ENCODE results near the gene ATP2A2. TPM values are rescaled to one million over a fixed set of nuclear protein-coding genes. Genes with fewer than 3 reads are reported as not detected.

ATP2A2 gene
- total and polyA plus RNA-seq, 12 donors: 20.8 to 312 (median 121) TPM

DNA sequence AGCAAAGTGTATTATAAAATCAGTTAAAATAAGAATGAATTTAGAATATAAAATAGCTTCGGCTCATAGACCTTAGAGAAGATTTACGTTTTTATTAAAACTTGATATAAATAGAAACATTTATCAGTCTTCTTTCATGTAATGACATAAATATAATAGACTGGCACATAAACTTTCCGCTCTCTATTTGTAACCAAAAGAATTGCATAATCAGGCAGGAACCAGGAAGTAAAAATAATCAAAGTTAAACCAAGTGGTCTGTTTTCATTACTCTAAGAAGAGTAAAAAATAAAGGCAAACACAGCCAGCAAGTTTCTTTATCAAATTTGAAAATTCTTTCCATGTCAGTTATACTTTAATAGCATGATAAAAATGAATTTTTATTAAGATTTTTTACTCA, 46.3 kb upstream of the ATP2A2 start:
- TF ChIP-seq, protein P1, sequence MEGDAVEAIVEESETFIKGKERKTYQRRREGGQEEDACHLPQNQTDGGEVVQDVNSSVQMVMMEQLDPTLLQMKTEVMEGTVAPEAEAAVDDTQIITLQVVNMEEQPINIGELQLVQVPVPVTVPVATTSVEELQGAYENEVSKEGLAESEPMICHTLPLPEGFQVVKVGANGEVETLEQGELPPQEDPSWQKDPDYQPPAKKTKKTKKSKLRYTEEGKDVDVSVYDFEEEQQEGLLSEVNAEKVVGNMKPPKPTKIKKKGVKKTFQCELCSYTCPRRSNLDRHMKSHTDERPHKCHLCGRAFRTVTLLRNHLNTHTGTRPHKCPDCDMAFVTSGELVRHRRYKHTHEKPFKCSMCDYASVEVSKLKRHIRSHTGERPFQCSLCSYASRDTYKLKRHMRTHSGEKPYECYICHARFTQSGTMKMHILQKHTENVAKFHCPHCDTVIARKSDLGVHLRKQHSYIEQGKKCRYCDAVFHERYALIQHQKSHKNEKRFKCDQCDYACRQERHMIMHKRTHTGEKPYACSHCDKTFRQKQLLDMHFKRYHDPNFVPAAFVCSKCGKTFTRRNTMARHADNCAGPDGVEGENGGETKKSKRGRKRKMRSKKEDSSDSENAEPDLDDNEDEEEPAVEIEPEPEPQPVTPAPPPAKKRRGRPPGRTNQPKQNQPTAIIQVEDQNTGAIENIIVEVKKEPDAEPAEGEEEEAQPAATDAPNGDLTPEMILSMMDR (IDR thresholded peaks at IDR 0.05): no peak
- TF ChIP-seq POLR2A (IDR thresholded peaks at IDR 0.05): no peak
- H3K27ac ChIP-seq: peak overlapping the region in 3 of 5 donors; percentile 5 to 57 (median 49)
- intact Hi-C loops (cut with DNase I): no loop called here

DNA sequence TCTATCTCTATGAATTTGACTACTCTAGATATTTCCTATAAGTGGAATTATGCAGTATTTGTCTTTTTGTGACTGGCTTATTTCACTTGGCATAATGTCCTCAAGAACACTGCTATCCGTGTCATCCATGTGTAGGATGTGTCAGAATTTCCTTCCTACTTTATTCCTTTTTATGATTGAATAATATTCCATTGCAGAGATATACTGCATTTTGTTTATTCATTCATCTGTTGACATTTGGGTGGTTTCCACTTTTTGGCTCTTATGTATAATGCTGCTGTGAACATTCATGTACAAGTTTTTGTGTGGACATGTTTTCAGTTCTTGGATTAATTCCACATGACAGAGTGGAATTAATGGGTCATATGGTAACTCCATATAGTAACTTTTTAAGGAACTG, 45.7 kb upstream of the ATP2A2 start:
- no peak for DNase-seq
- WGBS, 4 donors: 64 to 79% (median 74%) methylated on average over 1 of the region's 1 CpG
- Histone ChIP-seq H3K9me3 (replicated peaks in 1 of 3) (no peaks in the 10 kb centered on the region), H3K4me3 (no peak overlapping the region), H3K27ac (peak overlapping the region in 2 of 5 donors; percentile 5 to 57), H3K27me3 (no peaks in the 10 kb centered on the region), H3K4me1 (replicated peaks in 1 of 2) (peaks cover 0 to 20% of the 10 kb centered on the region in 2 donors), H3K36me3 (replicated peaks in 1 of 2) (no peaks in the 10 kb centered on the region)
- TF ChIP-seq POLR2A (IDR thresholded peaks at IDR 0.05): no peak
- TF ChIP-seq, protein P1 (IDR thresholded peaks at IDR 0.05): no peak
- intact Hi-C loops (cut with DNase I): no loop called here

More for the DNA sequence above, 46.3 kb upstream of the ATP2A2 start:
- WGBS, 4 donors: 4 to 17% (median 9%) methylated on average over 3 of the region's 3 CpGs
- Histone ChIP-seq H3K4me3 (no peak overlapping the region), H3K4me1 (replicated peaks in 1 of 2) (peaks cover 0 to 20% of the 10 kb centered on the region in 2 donors), H3K27me3 (no peaks in the 10 kb centered on the region), H3K9me3 (replicated peaks in 1 of 3) (no peaks in the 10 kb centered on the region), H3K36me3 (replicated peaks in 1 of 2) (no peaks in the 10 kb centered on the region)
- no peak for DNase-seq

DNA sequence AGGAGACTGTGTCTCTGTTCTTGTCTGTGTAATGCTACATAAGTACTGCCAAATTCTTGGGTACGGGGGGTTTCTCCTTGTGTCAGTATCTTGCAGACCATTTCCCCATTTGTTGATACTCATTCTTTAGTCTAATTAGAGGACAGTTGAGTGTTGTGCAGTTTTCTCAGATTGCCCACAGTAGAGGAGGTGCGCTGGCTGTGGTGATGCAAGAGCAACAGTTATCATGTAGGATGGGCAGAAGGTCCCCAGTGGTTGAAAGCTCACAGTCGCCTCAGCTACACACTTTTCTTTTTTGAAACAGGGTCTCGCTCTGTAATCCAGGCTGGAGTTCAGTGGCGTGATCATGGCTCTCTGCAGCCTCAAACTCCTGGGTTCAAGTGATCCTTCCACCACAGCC, 37.8 kb upstream of the ATP2A2 start:
- intact Hi-C loops (cut with DNase I): no loop called here
- DNase-seq: peak in 1 of 7 donors; percentile 37

DNA sequence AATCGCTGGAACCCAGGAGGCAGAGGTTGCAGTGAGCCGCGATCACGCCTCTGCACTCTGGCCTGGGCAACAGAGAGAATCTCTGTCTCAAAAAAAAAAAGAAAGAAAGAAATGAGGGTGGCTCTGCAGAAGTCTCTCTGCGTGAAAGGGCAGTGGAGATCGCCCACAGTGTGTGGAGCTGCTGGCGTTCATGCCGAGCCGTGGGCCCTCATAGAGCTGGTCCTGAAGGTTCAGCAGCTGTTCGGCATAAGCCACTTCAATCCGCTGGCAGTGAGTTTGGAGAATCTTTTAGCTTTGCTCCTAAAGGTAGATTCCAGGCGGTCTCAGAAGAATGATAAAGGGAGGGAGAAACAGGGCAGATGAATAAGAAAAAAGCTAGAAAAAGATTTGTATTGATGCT, 36.7 kb upstream of the ATP2A2 start:
- Histone ChIP-seq H3K27me3 (no peaks in the 10 kb centered on the region), H3K4me3 (no peak overlapping the region), H3K27ac (no peak overlapping the region), H3K9me3 (replicated peaks in 1 of 3) (no peaks in the 10 kb centered on the region), H3K4me1 (replicated peaks in 1 of 2) (peaks cover 0 to 4% of the 10 kb centered on the region in 2 donors), H3K36me3 (replicated peaks in 1 of 2) (no peaks in the 10 kb centered on the region)
- 93 to 96% (median 95%) methylated on average over 12 of the region's 12 CpGs for WGBS, 4 donors
- DNase-seq: no peak
- TF ChIP-seq, protein P1 (IDR thresholded peaks at IDR 0.05): no peak
- no peak for TF ChIP-seq POLR2A (IDR thresholded peaks at IDR 0.05)
- intact Hi-C loops (cut with DNase I): no loop called here

More for the DNA sequence above, 37.8 kb upstream of the ATP2A2 start:
- H3K27me3 ChIP-seq: no peaks in the 10 kb centered on the region
- 91 to 94% (median 94%) methylated on average over 5 of the region's 5 CpGs for WGBS, 4 donors
- H3K36me3 ChIP-seq (replicated peaks in 1 of 2): no peaks in the 10 kb centered on the region
- H3K27ac ChIP-seq: no peak overlapping the region
- TF ChIP-seq POLR2A (IDR thresholded peaks at IDR 0.05): no peak
- TF ChIP-seq, protein P1 (IDR thresholded peaks at IDR 0.05): no peak
- H3K9me3 ChIP-seq (replicated peaks in 1 of 3): no peaks in the 10 kb centered on the region
- peaks cover 0 to 4% of the 10 kb centered on the region in 2 donors for H3K4me1 ChIP-seq (replicated peaks in 1 of 2)
- H3K4me3 ChIP-seq: no peak overlapping the region
